Measurements from ENCODE around the gene BLOC1S6. TPM values are rescaled to one million over a fixed set of nuclear protein-coding genes. Genes with fewer than 3 reads are reported as not detected.

BLOC1S6 gene
- total RNA-seq, 1 donor = 34.2 TPM

Small RNAs within 50 kb of the gene (small RNA-seq; reads per million reads assigned to genes)
- gene DPPA5P2 (not detected), gene RF00019 (not detected)

Other genes with a start within 250 kb of the BLOC1S6 start
- 23.2 TPM for gene GATM, start 208.8 kb upstream of the BLOC1S6 start, total RNA-seq
- 1.6 TPM for gene SLC30A4, start 64.6 kb upstream of the BLOC1S6 start, total RNA-seq
- 52.5 TPM for gene SQOR, start 47.6 kb downstream of the BLOC1S6 start, total RNA-seq